ENCODE measurements around the gene CDA.

CDA gene

DNA sequence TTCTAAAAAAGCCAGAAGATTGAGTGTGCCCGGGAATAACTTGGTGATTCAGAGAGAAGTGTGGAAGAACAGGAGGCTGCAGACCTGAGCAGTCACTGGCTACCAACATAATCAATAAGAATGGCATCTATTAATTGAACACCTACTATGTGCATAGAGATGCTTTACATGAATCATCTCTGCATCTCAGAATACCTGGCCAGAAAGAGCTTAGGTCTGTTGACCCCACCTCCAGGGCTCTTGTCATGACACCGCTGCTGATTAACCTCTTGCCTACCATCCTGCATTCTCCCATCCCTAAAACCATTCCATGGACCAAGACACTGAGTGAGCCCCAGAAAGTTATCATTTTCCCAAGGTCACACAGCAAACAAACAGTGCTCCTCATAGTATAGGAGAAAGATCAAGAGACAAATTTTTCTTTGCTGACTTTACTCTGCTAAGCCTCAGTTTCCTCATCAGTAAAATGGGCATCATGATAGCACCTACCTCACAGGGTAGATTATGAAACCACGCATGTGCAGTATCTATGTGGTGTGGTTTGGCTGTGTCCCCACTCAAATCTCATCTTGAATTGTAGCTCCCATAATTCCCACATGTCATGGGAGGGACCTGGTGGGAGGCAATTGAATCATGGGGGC, 28.1 kb downstream of the CDA start:
- DNase-seq, result no peak

- DNase-seq, result no peak
Observed at GRCh38 chr1:20618550-20618949, 29.7 kb downstream of the CDA start.

DNA sequence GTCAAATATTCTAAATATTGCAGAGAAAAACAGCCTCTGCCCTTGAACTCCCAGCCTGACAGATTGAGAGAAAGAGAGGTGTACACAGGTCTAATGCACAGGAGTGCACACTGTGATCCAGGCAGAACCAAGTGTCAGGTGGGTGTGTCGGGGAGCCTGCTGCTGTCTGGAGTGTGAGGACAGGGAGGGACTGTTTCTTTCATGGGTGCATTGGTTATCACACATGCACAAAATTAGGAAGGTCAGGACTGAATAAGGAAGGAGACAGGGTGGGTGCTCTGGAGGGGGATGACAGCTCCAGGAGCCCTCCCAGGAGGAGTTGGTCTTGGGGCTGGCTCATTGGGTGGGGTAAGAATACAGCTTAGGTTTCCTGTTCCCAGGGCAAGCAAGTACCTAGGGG, 31.1 kb downstream of the CDA start:
- DNase-seq, result no peak

DNA sequence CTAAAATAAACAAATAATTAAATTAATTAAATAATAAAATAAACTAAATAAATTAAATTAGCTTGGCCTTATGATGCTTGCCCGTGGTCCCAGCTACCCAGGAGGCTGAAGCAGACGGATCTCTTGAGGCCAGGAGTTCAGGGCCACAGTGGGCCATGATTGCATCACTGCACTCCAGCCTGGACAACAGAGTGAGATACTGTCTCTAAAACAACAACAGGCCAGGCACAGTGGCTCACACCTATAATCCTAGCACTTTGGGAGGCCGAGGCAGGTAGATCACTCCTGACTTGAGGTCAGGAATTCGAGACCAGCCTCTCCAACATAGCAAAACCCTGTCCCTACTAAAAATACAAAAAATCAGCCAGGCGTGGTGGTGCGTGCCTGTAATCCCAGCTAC, 32.1 kb downstream of the CDA start:
- DNase-seq, result no peak

DNA sequence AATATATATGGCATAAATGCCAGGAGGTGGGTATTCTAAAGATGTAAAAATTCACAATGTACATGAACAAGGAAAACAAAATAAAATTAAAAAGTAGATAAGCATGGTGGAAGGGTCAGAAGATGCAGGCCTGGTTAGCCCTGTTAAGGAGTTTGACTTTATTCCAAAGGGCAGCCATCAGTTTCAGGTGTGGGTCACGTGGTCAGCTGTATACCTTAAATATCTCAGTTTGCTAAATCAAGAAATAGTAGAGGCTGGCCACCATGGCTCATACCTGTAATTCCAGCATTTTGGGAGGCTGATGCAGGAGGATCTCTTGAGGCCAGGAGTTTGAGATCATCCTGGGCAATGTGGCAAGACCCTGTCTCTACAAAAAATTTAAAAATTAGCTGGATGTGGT, 35.8 kb downstream of the CDA start:
- no peak for DNase-seq

DNA sequence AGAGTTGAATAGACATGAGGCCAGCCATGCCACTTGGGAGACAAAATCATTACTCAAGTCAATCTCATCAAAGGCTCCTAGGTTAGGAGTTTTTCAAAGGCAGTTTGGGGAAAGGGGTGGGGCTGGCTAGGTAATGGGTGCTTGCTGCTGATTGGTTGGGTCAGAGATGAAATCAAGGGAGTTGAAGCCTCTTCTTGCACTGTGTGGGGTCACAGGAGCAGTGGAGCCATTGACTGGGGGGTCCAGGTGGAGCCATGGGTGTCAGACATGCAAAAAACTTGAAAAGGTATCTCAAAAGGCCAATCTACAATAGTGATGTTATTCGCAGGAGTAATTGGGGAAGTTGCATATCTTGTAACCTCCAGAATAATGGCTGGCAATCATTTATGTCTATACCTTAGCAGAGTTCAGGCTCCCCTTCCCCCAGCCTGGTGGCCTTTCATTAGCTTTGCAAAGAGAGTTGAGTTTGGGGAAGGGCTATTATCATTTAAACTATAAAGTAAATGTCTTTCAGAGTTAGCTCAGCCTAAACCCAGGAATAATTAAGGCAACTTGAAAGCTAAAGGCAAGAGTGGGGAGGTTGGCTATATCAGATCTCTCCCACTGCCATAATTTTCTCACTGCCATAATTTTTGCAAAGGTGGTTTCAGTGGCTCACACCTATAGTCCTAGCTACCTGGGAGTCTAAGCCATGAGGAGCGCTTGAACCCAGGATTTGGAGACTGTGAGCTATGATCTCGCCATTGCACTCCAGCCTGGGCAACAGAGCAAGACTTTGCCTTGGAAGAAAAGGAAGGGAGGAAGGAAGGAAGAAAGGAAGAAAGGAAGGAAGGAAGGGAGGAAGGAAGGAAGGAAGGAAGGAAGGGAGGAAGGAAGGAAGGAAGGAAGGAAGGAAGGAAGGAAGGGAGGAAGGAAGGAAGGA, 36.5 kb downstream of the CDA start:
- DNase-seq, result no peak

DNA sequence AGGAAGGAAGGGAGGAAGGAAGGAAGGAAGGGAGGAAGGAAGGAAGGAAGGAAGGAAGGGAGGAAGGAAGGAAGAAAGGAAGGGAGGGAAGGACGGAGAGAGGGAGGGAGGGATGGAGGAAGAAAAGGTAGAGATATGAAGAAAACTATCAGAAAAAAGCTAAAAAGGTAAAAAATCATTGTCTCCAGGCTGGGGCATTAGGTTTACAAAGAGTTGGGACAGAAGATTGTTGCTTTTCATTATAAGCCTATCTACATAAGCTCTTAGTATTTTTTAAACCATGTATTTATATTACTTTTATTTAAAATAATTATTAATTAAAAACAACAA, 37.2 kb downstream of the CDA start:
- DNase-seq, result no peak

DNA sequence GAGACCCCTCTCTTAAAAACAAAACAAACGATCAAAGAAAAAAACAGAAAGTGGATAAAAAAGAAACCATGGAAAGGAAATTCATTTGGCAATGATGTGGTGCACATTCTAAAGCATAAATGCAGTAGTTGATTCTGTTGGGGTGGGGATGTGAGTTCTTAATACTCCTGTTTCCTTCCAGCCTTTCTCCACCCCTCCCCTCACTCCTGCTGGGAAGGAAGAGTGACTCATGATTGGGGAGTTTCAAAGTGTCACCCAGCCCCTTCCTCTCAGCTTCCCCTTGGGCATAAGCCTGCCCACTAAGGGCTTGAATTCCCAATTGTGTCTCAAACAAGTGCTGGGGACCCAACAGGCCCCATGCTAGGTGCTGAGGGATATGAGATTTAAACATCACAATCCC, 37.6 kb downstream of the CDA start:
- no peak for DNase-seq

DNA sequence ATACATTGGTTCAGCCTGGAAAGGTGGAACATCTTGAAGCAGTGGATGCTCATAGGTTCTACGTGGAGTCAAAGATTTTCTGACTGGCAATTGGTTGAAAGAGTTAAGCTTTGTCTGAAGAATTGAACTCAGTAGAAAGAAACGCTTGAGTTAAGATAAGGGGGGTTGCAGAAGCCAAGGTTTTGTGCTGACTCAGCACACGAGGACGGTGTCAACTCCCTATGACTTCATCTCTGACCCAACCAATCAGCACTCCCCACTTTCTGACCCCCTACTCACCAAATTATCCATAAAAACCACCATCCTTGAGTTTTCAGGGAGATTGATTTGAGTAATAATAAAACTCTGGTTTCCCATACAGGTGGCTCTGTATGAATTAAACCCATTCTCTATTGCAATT, 41.8 kb downstream of the CDA start:
- no peak for DNase-seq

DNA sequence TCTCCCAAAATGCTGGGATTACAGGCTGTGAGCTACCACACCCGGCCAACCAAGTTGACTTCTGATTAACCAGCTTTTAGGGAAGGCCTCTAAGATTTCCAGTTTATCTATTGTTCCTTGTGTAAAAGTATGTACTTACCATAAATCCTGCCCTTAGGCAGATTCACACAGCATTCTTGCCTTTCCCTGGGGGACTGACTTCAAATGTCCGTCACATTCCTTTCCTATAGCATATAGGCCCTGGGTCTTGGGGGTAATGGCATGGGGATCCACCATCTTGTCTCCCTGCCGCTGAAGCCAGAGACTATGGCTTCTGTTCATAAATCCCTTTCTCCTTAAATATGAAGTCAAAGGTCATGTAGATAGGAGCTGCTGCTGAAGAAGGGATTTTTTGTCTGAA, 43.5 kb downstream of the CDA start:
- DNase-seq, result no peak

DNA sequence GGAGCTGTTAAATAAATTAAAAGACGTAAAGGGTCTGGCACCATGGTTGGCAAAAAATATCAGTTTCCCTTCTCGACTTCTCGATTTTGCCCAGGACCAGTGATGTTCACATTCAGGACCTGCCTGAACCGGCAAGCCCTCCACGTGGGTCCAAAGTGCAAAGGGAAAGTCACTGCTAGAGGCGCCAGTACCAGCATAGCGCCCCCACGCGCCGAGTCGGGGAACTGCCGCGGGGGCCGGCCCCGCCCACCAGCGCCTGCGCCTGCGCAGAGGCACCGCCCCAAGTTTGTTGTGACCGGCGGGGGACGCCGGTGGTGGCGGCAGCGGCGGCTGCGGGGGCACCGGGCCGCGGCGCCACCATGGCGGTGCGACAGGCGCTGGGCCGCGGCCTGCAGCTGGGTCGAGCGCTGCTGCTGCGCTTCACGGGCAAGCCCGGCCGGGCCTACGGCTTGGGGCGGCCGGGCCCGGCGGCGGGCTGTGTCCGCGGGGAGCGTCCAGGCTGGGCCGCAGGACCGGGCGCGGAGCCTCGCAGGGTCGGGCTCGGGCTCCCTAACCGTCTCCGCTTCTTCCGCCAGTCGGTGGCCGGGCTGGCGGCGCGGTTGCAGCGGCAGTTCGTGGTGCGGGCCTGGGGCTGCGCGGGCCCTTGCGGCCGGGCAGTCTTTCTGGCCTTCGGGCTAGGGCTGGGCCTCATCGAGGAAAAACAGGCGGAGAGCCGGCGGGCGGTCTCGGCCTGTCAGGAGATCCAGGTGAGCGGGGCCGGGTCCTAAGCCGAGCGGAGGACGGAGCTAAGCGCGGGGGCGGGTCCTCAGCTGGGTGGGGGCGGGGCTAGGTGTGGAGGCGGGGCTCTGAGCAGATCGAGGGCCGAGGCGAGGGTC, 44.5 kb downstream of the CDA start, which contains the start of gene PINK1:
Gene PINK1, plus strand, starts transcription at position 269 of the 875 bp plus-strand sequence. Its CDS starts 91 bp downstream, at position 360.
- peak; percentile 89 for DNase-seq

DNA sequence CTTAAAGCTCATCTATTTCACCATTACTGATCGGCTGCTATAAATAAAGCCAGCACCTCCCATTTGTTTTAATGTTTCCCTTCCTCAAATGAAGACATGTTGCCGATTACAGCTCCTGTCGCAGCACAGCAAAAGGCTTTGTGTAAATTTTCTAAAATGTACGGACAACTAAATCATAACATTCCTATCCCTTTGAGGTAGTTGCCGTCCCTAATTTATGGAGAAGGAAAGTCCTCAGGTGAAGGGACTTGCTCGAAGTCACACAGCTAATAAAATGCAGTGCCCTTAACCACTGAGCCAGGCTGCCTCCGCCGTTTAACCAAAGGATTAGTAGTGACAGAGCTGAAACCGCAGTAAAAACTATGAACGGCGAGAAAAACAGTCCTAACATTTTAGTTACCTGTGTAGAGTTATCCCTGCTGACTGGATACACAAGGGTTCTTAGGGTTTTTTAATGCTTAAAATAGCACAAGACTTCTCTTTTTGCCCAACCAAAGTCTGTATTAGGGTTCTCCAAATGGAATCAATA, 45.2 kb downstream of the CDA start:
- no peak for DNase-seq

- DNase-seq, result peak; percentile 55
Observed at GRCh38 chr1:20634594-20635084, 45.7 kb downstream of the CDA start.

DNA sequence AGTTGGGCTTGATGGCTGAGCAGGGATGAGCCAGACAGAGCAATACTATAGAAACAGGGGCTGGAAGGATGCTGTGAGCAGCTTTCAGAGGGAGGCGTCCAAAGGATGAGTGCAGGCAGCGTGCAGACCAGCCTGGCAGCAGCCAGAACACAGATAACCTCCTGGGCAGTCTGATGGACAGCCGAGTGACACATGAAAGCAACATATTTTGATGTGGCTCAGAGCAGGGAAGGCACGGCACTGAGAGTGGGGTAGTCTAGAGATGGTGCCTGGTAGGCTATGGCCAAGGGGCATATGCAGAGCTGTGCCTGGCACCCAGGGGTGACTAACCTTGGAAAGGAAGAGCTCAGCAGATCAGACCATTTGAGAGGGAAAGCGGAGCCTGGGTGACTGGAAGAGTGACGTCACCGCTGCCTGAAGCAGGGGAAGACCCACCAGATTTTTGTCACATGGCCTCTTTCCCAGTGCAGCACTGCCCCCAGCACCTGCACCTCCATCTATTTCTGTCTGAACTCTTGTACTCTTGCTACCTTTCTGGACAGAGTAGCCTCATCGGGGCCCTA, 48.0 kb downstream of the CDA start:
- no peak for DNase-seq

GRCh38 chr1:20640183-20640597, 51.3 kb downstream of the CDA start:
- peak; percentile 62 for DNase-seq

DNA sequence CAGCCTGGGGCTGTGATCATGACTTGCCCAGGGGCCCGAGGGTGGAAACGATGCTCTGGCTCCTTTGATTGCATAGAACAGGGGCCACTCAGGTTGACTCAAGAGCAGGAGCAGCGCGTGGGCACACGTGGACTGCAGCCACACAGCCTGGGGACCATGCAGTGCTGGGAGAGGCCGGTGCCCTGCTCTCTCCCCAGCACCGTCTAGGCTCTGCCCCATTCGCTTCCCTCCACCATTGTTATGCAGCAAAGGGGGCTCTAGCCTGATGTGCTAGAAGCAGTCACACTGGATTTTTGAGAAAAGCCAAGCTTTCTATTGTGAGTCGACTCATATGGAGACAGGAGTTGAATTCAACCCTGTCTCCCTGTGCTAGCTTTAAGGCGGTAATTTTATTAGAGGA, 53.1 kb downstream of the CDA start:
- DNase-seq, result no peak

DNA sequence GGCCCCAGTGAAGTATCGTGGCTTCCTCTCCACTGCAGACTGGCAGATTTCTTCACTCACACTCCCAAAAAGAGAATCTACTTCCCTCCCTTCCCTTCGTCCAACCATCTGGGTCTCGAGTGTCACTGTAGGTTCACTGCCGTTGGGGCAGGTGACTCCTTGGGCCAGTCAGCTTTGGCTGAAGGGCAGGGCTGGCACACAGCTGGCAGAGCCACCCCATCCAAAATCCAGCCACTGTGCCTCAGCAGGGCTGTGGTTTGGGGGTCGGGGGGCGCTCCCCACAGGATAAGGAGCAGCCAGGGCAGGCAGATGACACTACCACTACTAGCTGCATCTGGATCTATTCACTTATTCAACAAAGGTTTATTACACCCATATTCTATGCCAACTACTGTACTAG, 54.2 kb downstream of the CDA start:
- DNase-seq, result no peak

DNA sequence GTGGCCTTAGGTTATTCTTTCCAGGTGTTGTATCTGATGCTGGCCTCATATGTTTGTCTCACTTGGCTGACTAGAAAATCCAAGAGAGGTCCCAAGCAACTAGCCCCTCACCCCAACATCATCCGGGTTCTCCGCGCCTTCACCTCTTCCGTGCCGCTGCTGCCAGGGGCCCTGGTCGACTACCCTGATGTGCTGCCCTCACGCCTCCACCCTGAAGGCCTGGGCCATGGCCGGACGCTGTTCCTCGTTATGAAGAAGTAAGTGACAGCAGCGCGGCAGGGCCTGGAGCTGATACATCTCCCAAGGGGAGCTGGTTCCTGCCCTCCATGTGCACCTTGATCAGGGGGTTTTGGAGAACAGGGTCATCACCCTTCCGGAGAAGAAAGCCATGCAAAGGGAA, 55.5 kb downstream of the CDA start:
- DNase-seq, result no peak

GRCh38 chr1:20645414-20645813, 56.5 kb downstream of the CDA start:
- no peak for DNase-seq

DNA sequence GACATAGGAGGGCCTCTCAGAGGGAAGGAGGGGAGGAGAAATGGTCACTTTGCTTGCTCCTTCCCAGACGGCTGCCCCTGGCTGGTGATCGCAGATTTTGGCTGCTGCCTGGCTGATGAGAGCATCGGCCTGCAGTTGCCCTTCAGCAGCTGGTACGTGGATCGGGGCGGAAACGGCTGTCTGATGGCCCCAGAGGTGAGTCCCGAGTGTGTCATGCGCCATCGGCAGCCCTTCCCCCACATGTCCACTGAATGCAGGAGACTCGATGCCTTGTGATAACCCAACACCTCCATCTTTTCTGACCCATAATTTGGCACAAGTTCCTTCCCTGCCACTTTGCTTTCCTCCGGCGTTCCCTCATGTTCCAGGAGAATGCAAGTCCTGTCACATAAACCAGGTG, 59.5 kb downstream of the CDA start:
- no peak for DNase-seq

DNA sequence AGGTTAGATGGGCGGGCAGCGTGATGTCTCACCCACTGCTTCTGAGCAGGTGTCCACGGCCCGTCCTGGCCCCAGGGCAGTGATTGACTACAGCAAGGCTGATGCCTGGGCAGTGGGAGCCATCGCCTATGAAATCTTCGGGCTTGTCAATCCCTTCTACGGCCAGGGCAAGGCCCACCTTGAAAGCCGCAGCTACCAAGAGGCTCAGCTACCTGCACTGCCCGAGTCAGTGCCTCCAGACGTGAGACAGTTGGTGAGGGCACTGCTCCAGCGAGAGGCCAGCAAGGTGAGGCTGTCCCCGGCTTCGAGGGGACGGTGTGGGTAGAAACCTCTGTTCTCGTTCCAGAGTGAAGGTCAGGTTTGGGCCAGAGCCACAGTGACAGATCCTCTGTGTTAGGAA, 60.0 kb downstream of the CDA start:
- no peak for DNase-seq

- DNase-seq, result no peak
Observed at GRCh38 chr1:20652300-20652699, 63.4 kb downstream of the CDA start.

Data from femur (tissue), 1 donor.